Stomach (tissue), 9 donors: Measurements from ENCODE around the gene LYL1. TPM values are rescaled to one million over a fixed set of nuclear protein-coding genes. Genes with fewer than 3 reads are reported as not detected.

Source experiments
- DNase-seq, 2 donors: peaks; one replicate each; pipeline versions ENCODE4 v3.0.0 to v3.0.0-alpha.2; 2013 to 2019
- H3K27ac ChIP-seq, 5 donors: fragments of 200-600 bp in 4 of 5; sonication (generic) in 4 of 5; one replicate each; pipeline ENCODE4 v1.5.1; 2013 to 2019; ENCODE audit warnings: mild to moderate bottlenecking in 1 of 5, moderate library complexity in 1 of 5
- H3K27me3 ChIP-seq, 3 donors: fragments of 200-600 bp; sonication (generic); one replicate each; pipeline ENCODE4 v1.5.1; 2017 to 2019; ENCODE audit warnings: mixed run types in 1 of 3
- H3K36me3 ChIP-seq, 4 donors: fragments of 200-600 bp; sonication (generic); 1 replicate in 3 of 4; 2 replicates in 1 of 4; pipeline ENCODE4 v1.5.1; 2016 to 2019
- H3K4me1 ChIP-seq, 4 donors: fragments of 200-600 bp; sonication (generic); one replicate each; pipeline ENCODE4 v1.5.1; 2016 to 2019
- H3K4me3 ChIP-seq, 4 donors: fragments of 200-600 bp; sonication (generic) in 3 of 4; one replicate each; pipeline ENCODE4 v1.5.1; 2016 to 2019; ENCODE audit warnings: mild to moderate bottlenecking in 1 of 4
- H3K9me3 ChIP-seq, 4 donors: fragments of 200-600 bp; sonication (generic); one replicate each; pipeline ENCODE4 v1.5.1; 2016 to 2019
- EP300 ChIP-seq: sonication (generic); formaldehyde crosslinking; IDR thresholded peaks from one replicate; pipeline ENCODE4 v1.6.1; 2017; ENCODE audit warnings: antibody characterized with exemption
- POLR2A ChIP-seq, 4 donors: fragments of 450-650 bp; IDR thresholded peaks; one replicate each; pipeline ENCODE4 v1.6.1; 2016; ENCODE audit warnings: antibody characterized with exemption in 4 of 4, control low read depth in 2 of 4, mild to moderate bottlenecking in 1 of 4, moderate library complexity in 1 of 4
- POLR2AphosphoS5 ChIP-seq, 3 donors: sonication (generic); formaldehyde crosslinking; IDR thresholded peaks; one replicate each; pipeline ENCODE4 v1.6.1; 2016; ENCODE audit warnings: antibody characterized with exemption in 3 of 3
- WGBS, 5 donors: extraction: QIAGEN DNeasy Blood & Tissue Kit in 3 of 5; methylation state at CpG; one replicate each; pipeline versions ENCODE4 v1.1.5 to v1.1.7; 2013 to 2018; 5-methylcytosine and 5-hydroxymethylcytosine counted together
- intact Hi-C: fragments of 100-400 bp; cut with DNase I; formaldehyde crosslinking; loops from one replicate; pipeline ENCODE4 v1.15.1; 2023; ENCODE audit warnings: low total_unique reads
- polyA plus RNA-seq, 3 donors: library from polyadenylated mRNA; stranded (reverse); fragments of 200-250 nt; gene quantifications; one replicate each; pipeline ENCODE4 v1.2.3, GENCODE V29; 2013
- total RNA-seq, 5 donors: library from RNA; depleted of rRNA; stranded (reverse); fragments of >200 nt; gene quantifications; one replicate each; pipeline versions ENCODE4 v1.1.0 to v1.2.3, GENCODE V29; 2014 to 2016
- TF ChIP-seq, protein P1 (sequence below), 7 experiments: fragments of 450-650 bp in 4 of 7; fragments of 200-600 bp in 3 of 7; sonication (generic) in 3 of 7; IDR thresholded peaks; one replicate each; pipeline ENCODE4 v1.5.1; 2016 to 2019; ENCODE audit warnings: antibody characterized with exemption in 7 of 7, control low read depth in 2 of 7, mild to moderate bottlenecking in 1 of 7
- donor health status: healthy with polysubstance abuse.
- donor health status: Bipolar disorder and iron deficiency.
- donor health status: healthy.

The LYL1 gene
- total and polyA plus RNA-seq, 8 donors: 1.3 to 19.3 (median 5.0) TPM; not detected in 1

DNA sequence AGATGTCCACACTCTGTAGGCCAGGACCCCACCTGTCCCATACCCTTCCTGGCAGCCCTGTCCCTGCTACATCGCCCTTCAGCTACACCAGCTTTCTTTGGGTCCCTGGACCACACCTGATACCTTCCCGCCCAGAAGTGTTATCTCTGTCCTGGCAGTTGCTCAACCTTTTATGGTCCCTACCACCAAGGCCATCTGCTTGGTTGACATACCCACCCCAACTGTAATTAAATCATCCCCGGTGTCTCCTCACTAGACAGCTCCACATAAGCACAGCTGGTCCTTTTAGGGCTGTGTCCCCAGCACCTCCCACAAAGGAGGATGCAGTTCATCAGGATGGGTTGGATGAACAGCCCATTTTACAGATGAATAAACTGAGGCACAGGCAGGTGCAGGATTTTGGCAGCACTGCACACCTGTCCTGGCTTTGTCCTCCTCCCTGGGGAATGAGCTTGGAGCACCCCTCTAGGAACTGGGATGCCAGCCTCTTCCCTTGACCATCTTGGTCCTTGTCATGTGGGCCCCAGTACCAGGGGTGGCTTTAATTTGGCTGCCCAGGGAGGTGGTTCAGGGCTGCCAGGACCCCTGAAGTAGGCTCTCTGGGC, 28.3 kb upstream of the LYL1 start:
- Histone ChIP-seq H3K27ac (no peak overlapping the region), H3K27me3 (no peaks in the 10 kb centered on the region), H3K36me3 (peaks cover 10 to 20% (median 20%) of the 10 kb centered on the region in 4 donors), H3K4me1 (peaks cover 0 to 42% (median 22%) of the 10 kb centered on the region in 4 donors), H3K9me3 (no peaks in the 10 kb centered on the region), H3K4me3 (no peak overlapping the region)
- DNase-seq: no peak
- intact Hi-C loops: no loop called here
- TF ChIP-seq, protein P1, sequence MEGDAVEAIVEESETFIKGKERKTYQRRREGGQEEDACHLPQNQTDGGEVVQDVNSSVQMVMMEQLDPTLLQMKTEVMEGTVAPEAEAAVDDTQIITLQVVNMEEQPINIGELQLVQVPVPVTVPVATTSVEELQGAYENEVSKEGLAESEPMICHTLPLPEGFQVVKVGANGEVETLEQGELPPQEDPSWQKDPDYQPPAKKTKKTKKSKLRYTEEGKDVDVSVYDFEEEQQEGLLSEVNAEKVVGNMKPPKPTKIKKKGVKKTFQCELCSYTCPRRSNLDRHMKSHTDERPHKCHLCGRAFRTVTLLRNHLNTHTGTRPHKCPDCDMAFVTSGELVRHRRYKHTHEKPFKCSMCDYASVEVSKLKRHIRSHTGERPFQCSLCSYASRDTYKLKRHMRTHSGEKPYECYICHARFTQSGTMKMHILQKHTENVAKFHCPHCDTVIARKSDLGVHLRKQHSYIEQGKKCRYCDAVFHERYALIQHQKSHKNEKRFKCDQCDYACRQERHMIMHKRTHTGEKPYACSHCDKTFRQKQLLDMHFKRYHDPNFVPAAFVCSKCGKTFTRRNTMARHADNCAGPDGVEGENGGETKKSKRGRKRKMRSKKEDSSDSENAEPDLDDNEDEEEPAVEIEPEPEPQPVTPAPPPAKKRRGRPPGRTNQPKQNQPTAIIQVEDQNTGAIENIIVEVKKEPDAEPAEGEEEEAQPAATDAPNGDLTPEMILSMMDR (IDR thresholded peaks at IDR 0.05): no peak
- no peak for TF ChIP-seq EP300
- no peak for TF ChIP-seq POLR2A (IDR thresholded peaks at IDR 0.05)
- TF ChIP-seq POLR2AphosphoS5 (IDR thresholded peaks at IDR 0.05): no peak
- 83 to 92% (median 91%) methylated on average over 3 of the region's 3 CpGs for whole genome bisulfite sequencing, 5 donors

DNA sequence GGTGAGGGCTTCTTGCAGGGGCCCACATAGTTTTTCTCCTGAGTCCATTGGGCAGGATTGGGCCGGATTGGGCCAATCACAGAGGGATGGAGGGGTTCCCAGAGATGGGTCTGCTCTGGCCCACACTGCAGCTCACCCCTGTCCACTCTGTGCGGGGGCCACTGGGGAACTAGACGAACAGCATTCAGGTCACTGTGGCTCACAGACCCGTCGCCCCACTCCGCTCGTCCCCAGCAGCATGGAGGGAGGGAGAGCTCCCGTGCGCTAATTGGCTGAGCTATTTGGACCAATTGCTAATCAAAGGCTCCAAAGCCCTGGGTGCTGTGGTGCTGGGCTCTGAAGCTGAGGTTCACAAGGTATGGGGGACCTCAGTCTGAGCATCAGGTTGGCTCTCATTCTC, 26.7 kb upstream of the LYL1 start:
- H3K4me1 ChIP-seq: peaks cover 0 to 37% (median 20%) of the 10 kb centered on the region in 4 donors
- intact Hi-C loops: no loop called here
- H3K36me3 ChIP-seq: peaks cover 0 to 12% (median 10%) of the 10 kb centered on the region in 4 donors
- no peaks in the 10 kb centered on the region for H3K27me3 ChIP-seq
- no peak for DNase-seq
- no peak for TF ChIP-seq POLR2A (IDR thresholded peaks at IDR 0.05)
- no peak for TF ChIP-seq POLR2AphosphoS5 (IDR thresholded peaks at IDR 0.05)
- TF ChIP-seq, protein P1 (IDR thresholded peaks at IDR 0.05): no peak
- TF ChIP-seq EP300: no peak
- no peak overlapping the region for H3K4me3 ChIP-seq
- H3K9me3 ChIP-seq: no peaks in the 10 kb centered on the region
- H3K27ac ChIP-seq: no peak overlapping the region
- WGBS, 5 donors: 87 to 95% (median 91%) methylated on average over 6 to 9 of the region's 9 CpGs

DNA sequence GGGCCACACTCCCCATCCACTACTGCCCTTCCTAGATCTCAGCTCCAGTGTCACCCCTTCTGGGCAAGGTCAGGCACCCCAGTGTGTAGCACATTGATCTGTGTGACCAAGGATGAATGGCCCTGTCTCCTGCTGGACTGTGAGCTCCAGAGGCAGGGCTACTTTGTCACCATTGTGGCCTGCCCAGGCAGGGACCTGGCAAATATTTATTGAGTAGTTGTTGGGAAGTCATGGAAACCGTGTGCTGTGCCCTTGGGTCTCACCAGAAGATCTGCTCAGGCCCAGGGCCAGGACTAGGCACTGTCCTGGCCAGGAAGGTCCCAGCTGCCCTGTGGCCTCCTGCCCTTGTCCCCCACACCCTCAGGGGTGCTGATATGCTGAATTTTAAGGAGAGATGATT, 25.9 kb upstream of the LYL1 start:
- Histone ChIP-seq H3K27me3 (no peaks in the 10 kb centered on the region), H3K9me3 (no peaks in the 10 kb centered on the region), H3K27ac (no peak overlapping the region), H3K4me1 (peaks cover 0 to 29% (median 17%) of the 10 kb centered on the region in 4 donors), H3K36me3 (peaks cover 0 to 15% (median 12%) of the 10 kb centered on the region in 4 donors), H3K4me3 (no peak overlapping the region)
- TF ChIP-seq POLR2AphosphoS5 (IDR thresholded peaks at IDR 0.05) (no peak), POLR2A (IDR thresholded peaks at IDR 0.05) (no peak), EP300 (no peak)
- TF ChIP-seq, protein P1 (IDR thresholded peaks at IDR 0.05): no peak
- WGBS, 5 donors: 31 to 57% (median 42%) methylated on average over 1 of the region's 1 CpG
- intact Hi-C loops: no loop called here
- DNase-seq: peak in 1 of 2 donors; percentile 26

DNA sequence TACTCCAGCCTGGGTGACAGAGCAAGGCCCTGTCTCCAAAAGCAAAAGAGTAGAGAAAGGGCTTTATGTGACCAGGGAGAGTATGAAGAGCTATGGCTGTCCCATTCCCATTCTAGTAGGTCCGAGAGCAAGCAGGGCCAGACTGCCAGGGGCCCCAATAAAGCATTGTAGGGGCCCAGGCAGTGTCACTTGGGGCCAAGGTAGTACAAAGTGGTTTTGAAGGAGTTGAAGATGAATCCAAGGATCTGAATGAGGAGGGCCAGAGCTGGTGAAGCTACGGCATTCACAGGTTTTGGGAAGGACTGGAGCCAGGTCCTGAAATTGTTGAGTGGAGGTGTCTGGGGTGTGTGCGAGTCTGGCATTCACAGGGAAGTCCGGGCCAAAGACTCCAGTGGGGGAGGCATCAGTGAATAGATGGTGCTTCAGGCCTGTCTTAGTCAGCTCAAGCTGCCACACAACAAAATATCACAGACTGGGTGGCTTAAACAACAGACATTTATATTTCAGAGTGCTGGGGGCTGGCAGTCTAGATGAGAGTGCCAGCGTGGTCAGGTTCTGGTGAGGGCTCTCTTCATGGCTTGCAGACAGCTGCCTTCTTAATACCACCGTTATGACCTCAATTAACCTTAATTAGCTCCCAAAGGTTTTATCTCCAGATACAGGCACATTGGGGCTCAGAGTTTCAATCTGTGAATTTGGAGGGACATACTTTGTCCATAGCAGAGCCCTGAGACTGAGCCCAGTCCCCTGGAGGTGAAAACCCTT, 25.3 kb upstream of the LYL1 start:
- peaks cover 0 to 15% (median 12%) of the 10 kb centered on the region in 4 donors for H3K36me3 ChIP-seq
- H3K27me3 ChIP-seq: no peaks in the 10 kb centered on the region
- no peak for DNase-seq
- no peak overlapping the region for H3K27ac ChIP-seq
- intact Hi-C loops: no loop called here
- no peak overlapping the region for H3K4me3 ChIP-seq
- no peaks in the 10 kb centered on the region for H3K9me3 ChIP-seq
- WGBS, 5 donors: 82 to 92% (median 88%) methylated on average over 6 of the region's 6 CpGs
- TF ChIP-seq, protein P1 (IDR thresholded peaks at IDR 0.05): no peak
- H3K4me1 ChIP-seq: peaks cover 0 to 24% (median 14%) of the 10 kb centered on the region in 4 donors
